ENCODE data around the gene TUBA4A.
"Not testable (repeated sequence)": the region's sequence is repeated elsewhere in the genome, so short reads cannot be mapped to it uniquely, and the experiment has no call there.

Gene TUBA4A

GRCh38 chr2:219253753-219254589 is at the start of gene TUBA4A:
Gene TUBA4A, minus strand, starts transcription at chr2:219253918. Its CDS starts 60 bp downstream, at chr2:219253858.
- DNase-seq = peak in 12 of 14 donors; percentile 43 to 86 (median 63)

- DNase-seq = no peak
Measured at GRCh38 chr2:219302412-219302968, 48.8 kb upstream of the TUBA4A start.

- DNase-seq = no peak
Measured at GRCh38 chr2:219300022-219300421, 46.3 kb upstream of the TUBA4A start.

GRCh38 chr2:219299372-219299760 is 45.6 kb upstream of the TUBA4A start:
- no peak for DNase-seq

GRCh38 chr2:219298759-219299371 is 45.1 kb upstream of the TUBA4A start:
- DNase-seq = peak in 12 of 14 donors; percentile 54 to 86 (median 68)

GRCh38 chr2:219297766-219298456 is 44.2 kb upstream of the TUBA4A start:
- no peak for DNase-seq

- DNase-seq = no peak
Measured at GRCh38 chr2:219296631-219297391, 43.1 kb upstream of the TUBA4A start.

GRCh38 chr2:219296142-219296541 is 42.4 kb upstream of the TUBA4A start:
- DNase-seq = no peak

- peak in 13 of 14 donors; percentile 44 to 88 (median 71) for DNase-seq
Measured at GRCh38 chr2:219294356-219295351, 40.9 kb upstream of the TUBA4A start.

- no peak for DNase-seq
Measured at GRCh38 chr2:219293736-219294231, 40.1 kb upstream of the TUBA4A start.

GRCh38 chr2:219292616-219293015 is 38.9 kb upstream of the TUBA4A start:
- DNase-seq = no peak

- DNase-seq = no peak
Measured at GRCh38 chr2:219291910-219292490, 38.3 kb upstream of the TUBA4A start.

GRCh38 chr2:219291394-219291793 is 37.7 kb upstream of the TUBA4A start:
- no peak for DNase-seq

- no peak for DNase-seq
Measured at GRCh38 chr2:219290381-219291171, 36.9 kb upstream of the TUBA4A start.

GRCh38 chr2:219289537-219290361 is 36.0 kb upstream of the TUBA4A start:
- peak in 12 of 14 donors; percentile 35 to 93 (median 81) for DNase-seq

GRCh38 chr2:219289195-219289536 is 35.4 kb upstream of the TUBA4A start:
- no peak for DNase-seq

- no peak for DNase-seq
Measured at GRCh38 chr2:219287580-219288265, 34.0 kb upstream of the TUBA4A start.

- not testable (repeated sequence) for DNase-seq
Measured at GRCh38 chr2:219287116-219287440, 33.4 kb upstream of the TUBA4A start.
